ENCODE results near the gene GGTLC3. TPM values are rescaled to one million over a fixed set of nuclear protein-coding genes. Genes with fewer than 3 reads are reported as not detected.
"Not testable (repeated sequence)": the region's sequence is repeated elsewhere in the genome, so short reads cannot be mapped to it uniquely, and the experiment has no call there.

Gene GGTLC3
- not detected for total RNA-seq

DNA sequence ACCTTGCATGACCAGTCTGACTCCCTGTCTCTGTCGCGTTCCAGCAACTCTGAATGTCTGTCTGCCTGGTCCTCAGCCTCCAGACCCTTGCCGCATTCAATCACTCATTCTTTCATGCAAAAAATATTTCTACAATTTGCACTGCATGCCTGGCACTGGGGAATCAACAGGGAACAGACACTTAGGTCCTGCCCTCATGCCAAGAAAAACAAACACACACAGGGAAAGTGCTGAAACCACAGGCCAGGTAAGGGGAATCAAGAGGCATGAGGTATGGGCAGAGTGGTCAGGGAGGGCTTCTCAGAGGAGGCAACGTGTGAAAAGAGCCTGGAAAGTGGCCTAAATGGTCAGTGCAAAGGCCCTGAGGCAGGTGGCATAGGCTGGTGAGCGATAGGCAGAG is at the start of gene GGTLC3:
Gene GGTLC3 (minus strand): TSS at position 101 of the 400 bp plus-strand sequence. CDS start 264 bp downstream, outside the sequence.
- not testable (repeated sequence) for DNase-seq

GRCh38 chr22:18560099-18560974 is 42.4 kb upstream of the GGTLC3 start:
- DNase-seq = not testable (repeated sequence)

DNA sequence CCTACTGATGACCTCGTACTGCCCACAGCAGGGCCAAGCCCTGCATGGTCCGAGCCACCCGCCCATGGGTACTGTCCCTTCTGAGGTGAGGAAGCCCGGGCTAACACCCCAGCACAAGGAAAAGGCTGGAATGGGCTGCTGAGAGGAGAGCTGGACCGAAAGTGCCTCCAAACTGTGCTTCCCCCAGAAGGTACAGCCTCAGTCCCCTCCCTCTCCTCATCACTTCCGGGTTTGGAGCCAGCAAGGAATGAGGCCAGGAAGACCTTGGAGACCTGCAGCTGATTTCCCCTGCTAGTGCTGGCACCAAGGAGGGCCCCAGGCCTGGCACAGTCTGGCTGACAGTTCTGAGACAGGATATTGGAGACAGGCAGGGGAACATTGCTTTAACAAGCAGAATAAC is 41.0 kb upstream of the GGTLC3 start:
- not testable (repeated sequence) for DNase-seq

- DNase-seq = not testable (repeated sequence)
These were observed 40.6 kb upstream of the GGTLC3 start for GRCh38 chr22:18558516-18558915.

- DNase-seq = not testable (repeated sequence)
These were observed 36.6 kb upstream of the GGTLC3 start for GRCh38 chr22:18554280-18555256.

- not testable (repeated sequence) for DNase-seq
These were observed 35.1 kb upstream of the GGTLC3 start for GRCh38 chr22:18552839-18553597.

GRCh38 chr22:18551046-18551445 is 33.1 kb upstream of the GGTLC3 start:
- DNase-seq = not testable (repeated sequence)

DNA sequence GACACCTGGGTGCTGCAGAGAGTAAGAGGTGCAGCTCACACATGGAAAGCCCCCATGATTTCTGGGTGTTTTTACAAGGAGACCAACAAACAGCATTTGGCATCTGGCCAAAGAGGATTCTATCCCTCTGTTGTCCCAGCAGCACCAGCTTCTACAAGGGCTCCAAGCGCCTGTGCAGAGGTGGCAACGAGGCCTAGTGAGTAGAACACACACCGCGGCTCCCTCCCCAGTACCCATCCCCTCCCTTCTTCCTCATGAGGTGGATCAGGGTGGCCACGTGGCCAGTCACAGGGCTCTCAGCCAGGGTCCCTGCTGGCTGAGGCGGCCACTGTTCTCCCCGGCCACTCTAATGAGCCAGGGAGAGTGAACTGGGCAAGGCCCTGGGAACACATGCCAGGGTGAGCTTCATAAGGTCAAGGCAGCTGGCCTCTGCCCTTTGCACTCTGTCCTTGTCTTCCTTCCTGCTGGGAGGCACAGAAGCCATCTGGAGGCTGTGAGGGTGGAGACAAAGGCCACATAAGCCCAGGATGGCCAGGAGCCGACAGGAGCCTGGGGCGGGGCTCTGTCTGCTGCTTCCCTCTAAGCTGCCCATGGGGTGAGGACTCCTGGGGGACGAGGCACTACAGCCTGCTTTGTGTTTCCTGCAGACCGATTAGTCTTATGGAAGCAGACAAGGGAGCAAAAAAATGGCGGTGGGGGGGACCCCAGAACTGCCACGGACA is 31.7 kb upstream of the GGTLC3 start:
- not testable (repeated sequence) for DNase-seq

DNA sequence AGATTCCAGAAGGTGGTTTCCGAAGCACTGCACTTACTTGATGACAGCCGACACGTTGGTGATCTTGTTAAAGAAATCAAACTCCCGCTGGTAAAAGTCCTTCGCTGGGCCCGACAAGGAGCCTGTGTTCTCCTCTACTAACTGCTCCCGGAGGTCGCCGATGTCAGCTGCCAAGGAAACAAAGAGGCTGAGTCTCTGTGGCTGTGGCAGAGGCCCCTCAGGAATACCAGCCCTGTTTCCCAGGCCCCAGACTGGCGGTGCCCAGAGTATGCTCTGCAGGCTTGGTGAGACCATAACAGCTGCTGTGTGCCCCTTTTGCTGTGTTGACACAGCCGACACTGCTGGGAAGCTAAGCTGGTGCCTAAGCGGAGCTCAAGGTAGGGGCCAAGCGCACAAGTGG is 26.7 kb upstream of the GGTLC3 start:
- not testable (repeated sequence) for DNase-seq

- not testable (repeated sequence) for DNase-seq
These were observed 25.4 kb upstream of the GGTLC3 start for GRCh38 chr22:18543400-18543799.

GRCh38 chr22:18539994-18540393 is 22.0 kb upstream of the GGTLC3 start:
- DNase-seq = not testable (repeated sequence)

DNA sequence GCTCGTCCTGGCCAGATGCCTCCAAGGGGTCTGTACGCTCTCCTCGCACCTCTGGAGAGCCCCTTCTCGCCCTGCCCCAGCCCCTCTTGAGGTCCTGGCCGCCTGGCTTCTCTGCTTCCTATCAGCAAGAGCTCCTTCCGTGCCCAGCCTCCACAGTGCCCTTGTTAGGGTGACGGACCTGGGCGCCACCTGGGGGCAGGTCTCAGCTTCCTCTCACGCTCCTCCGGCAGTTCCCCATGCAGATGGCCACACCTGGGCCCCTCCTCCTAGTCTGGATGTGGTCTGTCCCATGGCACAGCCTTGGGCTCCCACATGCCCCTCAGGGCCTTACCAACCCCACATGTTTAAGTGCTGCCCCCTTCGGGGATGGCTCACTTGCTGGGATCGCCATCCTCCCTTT is 16.4 kb upstream of the GGTLC3 start:
- not testable (repeated sequence) for DNase-seq

- not testable (repeated sequence) for DNase-seq
These were observed 15.7 kb upstream of the GGTLC3 start for GRCh38 chr22:18533633-18534032.

- DNase-seq = not testable (repeated sequence)
These were observed 11.6 kb upstream of the GGTLC3 start for GRCh38 chr22:18529416-18530145.

GRCh38 chr22:18528597-18529415 is 10.8 kb upstream of the GGTLC3 start:
- DNase-seq = not testable (repeated sequence)

DNA sequence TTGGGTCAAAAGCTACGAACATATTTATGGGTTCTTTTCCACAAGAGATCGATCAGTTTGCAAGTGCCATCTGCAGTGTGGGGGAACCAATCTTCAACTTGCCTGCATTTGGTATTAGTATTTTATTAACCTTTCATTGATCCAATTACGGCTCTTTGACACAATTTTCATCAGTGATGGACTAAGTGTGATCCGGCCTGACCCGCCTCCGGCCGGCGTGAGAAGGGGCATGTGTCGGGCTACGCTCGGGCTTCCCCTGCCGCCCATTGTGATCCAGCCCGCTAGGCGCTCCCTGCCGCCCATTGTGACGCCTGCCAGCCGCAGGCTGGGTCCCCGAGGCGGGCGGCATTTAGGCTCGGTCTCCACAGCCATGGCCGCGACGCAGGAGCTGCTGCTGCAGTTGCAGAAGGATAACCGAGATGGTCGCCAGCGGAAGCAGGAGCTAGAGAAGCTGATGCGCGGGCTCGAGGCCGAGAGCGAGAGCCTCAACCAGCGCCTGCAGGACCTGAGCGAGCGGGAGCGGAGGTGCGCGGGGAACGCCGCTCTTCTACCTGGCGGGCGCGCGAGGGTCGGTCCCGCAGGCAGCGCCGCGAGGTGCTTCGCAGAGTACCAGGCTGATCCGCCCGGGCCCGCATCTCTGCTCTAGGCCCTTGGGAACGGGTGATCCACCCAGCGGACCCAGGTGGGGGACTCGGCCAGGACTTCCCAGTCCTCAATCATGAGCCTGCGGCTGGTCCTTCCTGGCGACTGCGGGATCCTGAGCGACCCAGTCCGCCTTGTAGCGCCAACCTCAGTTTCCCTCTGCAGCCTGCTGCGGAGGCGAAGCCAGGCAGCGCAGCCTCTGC is 10.0 kb upstream of the GGTLC3 start, which contains the start of gene TMEM191B:
Gene TMEM191B (plus strand): TSS at position 51 of the 845 bp plus-strand sequence. CDS start 179 bp downstream, at position 230.
- not testable (repeated sequence) for DNase-seq

GRCh38 chr22:18523328-18523727 is 5.4 kb upstream of the GGTLC3 start:
- DNase-seq = not testable (repeated sequence)

DNA sequence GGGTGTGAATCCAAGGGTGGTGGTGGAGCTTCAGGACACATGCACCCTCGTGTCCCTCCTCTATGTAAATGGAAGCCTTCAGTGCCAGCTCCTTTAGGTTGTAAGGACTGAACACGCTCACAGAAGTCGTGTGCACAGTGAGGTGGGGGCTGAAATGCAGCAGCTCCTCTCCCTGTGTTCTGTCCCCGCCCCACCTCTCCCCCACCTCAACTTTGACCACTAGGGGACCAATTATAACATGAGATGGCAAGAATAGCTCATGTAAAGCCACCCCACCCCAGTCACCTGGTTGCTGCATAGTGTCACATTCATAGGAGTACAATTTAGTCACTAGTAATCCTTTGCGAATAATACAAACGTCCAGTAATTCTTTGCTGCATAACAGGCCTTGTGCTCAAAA is 4.8 kb upstream of the GGTLC3 start:
- DNase-seq = not testable (repeated sequence)

All from occipital lobe (tissue), 2 donors.